GM23248 (cell line): ENCODE data around the gene KLHDC9.

Experiments used
- EZH2 ChIP-seq: fragments of 200-600 bp; sonication (generic); IDR thresholded peaks from 2 replicates; pipeline ENCODE4 v1.6.1; 2018; ENCODE audit warnings: antibody characterized with exemption, mild to moderate bottlenecking; ENCODE audit not compliant: insufficient read depth, poor library complexity, severe bottlenecking
- EZH2phosphoT487 ChIP-seq: fragments of 200-600 bp; sonication (generic); IDR thresholded peaks from 2 replicates; pipeline ENCODE4 v1.6.1; 2018; ENCODE audit warnings: antibody characterized with exemption, moderate library complexity, mild to moderate bottlenecking, low read depth; ENCODE audit not compliant: insufficient read depth

- TF ChIP-seq EZH2 (no peak), EZH2phosphoT487 (no peak)
Observed at GRCh38 chr1:161052899-161053298, 45.3 kb upstream of the KLHDC9 start.
